MM.1S (cell line): Measurements from ENCODE around the gene MYOCOS.

ENCODE experiments used
- DNase-seq: peaks from one replicate; pipeline ENCODE4 v3.0.0-alpha.2; 2015
- H2AFZ ChIP-seq: fragments of 300-600 bp; sonication (generic); 2 replicates; pipeline ENCODE4 v1.6.0; 2016; ENCODE audit warnings: antibody characterized with exemption, low read length
- H3F3A ChIP-seq: fragments of 300-600 bp; sonication (generic); 2 replicates; pipeline ENCODE4 v1.6.1; 2016; ENCODE audit warnings: mild to moderate bottlenecking, antibody characterized with exemption, low read length, moderate library complexity, mixed read lengths; ENCODE audit not compliant: insufficient read depth
- H3K27ac ChIP-seq: fragments of 300-600 bp; sonication (generic); 2 replicates; pipeline ENCODE4 v1.5.1; 2016; ENCODE audit warnings: mild to moderate bottlenecking, low read length
- H3K27me3 ChIP-seq: fragments of 300-600 bp; sonication (generic); replicated peaks from 2 replicates; pipeline ENCODE4 v1.6.0; 2016; ENCODE audit warnings: low read length; ENCODE audit not compliant: insufficient read depth
- H3K36me3 ChIP-seq: fragments of 300-600 bp; sonication (generic); replicated peaks from 2 replicates; pipeline ENCODE4 v1.6.1; 2016; ENCODE audit warnings: mild to moderate bottlenecking, low read length, mixed read lengths; ENCODE audit not compliant: insufficient read depth
- H3K4me1 ChIP-seq: fragments of 300-600 bp; sonication (generic); 2 replicates; pipeline ENCODE4 v1.6.1; 2016; ENCODE audit warnings: low read length, mixed read lengths
- H3K4me2 ChIP-seq: fragments of 300-600 bp; sonication (generic); 2 replicates; pipeline ENCODE4 v1.6.0; 2016; ENCODE audit warnings: low read depth, low read length
- H3K4me3 ChIP-seq: fragments of 300-600 bp; sonication (generic); 2 replicates; pipeline ENCODE4 v1.5.1; 2016; ENCODE audit warnings: low read length, mixed read lengths
- H3K79me2 ChIP-seq: fragments of 300-600 bp; sonication (generic); 2 replicates; pipeline ENCODE4 v1.6.1; 2016; ENCODE audit warnings: mixed run types, low read length, mixed read lengths
- H3K9ac ChIP-seq: fragments of 300-600 bp; sonication (generic); 2 replicates; pipeline ENCODE4 v1.6.1; 2016; ENCODE audit warnings: low read length, mixed read lengths
- H3K9me2 ChIP-seq: fragments of 300-600 bp; sonication (generic); replicated peaks from 2 replicates; pipeline ENCODE4 v1.6.1; 2016; ENCODE audit warnings: mild to moderate bottlenecking, low read length, mixed read lengths; ENCODE audit not compliant: insufficient read depth
- H3K9me3 ChIP-seq: fragments of 300-600 bp; sonication (generic); replicated peaks from 2 replicates; pipeline ENCODE4 v1.6.1; 2016; ENCODE audit warnings: mild to moderate bottlenecking, low read length, mixed read lengths; ENCODE audit not compliant: insufficient read depth
- H4K20me1 ChIP-seq: fragments of 300-600 bp; sonication (generic); 2 replicates; pipeline ENCODE4 v1.6.1; 2016; ENCODE audit warnings: mild to moderate bottlenecking, low read length, moderate library complexity, mixed read lengths; ENCODE audit not compliant: insufficient read depth
- CTCF ChIP-seq: fragments of 300-600 bp; sonication (generic); IDR thresholded peaks from 2 replicates; pipeline ENCODE4 v1.5.1; 2016; ENCODE audit warnings: antibody characterized with exemption, low read length, mixed read lengths
- EZH2 ChIP-seq: fragments of 300-600 bp; sonication (generic); optimal IDR thresholded peaks from 2 replicates; pipeline ENCODE3; 2017; ENCODE audit warnings: low read depth, mild to moderate bottlenecking, antibody characterized with exemption, low read length, mixed read lengths
- EZH2phosphoT487 ChIP-seq: fragments of 300-600 bp; sonication (generic); IDR thresholded peaks from 2 replicates; pipeline ENCODE4 v1.6.1; 2018; ENCODE audit warnings: antibody characterized with exemption, low read length

The MYOCOS gene

GRCh38 chr1:171606402-171606941 lies 15.6 kb upstream of the MYOCOS start:
- Histone ChIP-seq H3K9me2 (no peaks in the 10 kb centered on the region), H3F3A (no peaks in the 10 kb centered on the region), H3K9me3 (no peaks in the 10 kb centered on the region), H2AFZ (no peak overlapping the region), H3K36me3 (no peaks in the 10 kb centered on the region), H3K27ac (no peak overlapping the region), H3K4me2 (no peak overlapping the region), H4K20me1 (no peaks in the 10 kb centered on the region), H3K4me3 (no peak overlapping the region), H3K79me2 (no peaks in the 10 kb centered on the region), H3K27me3 (no peaks in the 10 kb centered on the region), H3K9ac (no peak overlapping the region), H3K4me1 (no peaks in the 10 kb centered on the region)
- DNase-seq, result no peak
- TF ChIP-seq EZH2 (no peak), CTCF (no peak), EZH2phosphoT487 (no peak)

- Histone ChIP-seq H3K79me2 (no peaks in the 10 kb centered on the region), H3K27ac (no peak overlapping the region), H3K9me3 (no peaks in the 10 kb centered on the region), H2AFZ (no peak overlapping the region), H3K27me3 (no peaks in the 10 kb centered on the region), H4K20me1 (no peaks in the 10 kb centered on the region), H3K9ac (no peak overlapping the region), H3F3A (no peaks in the 10 kb centered on the region), H3K4me1 (no peaks in the 10 kb centered on the region), H3K4me2 (no peak overlapping the region), H3K9me2 (no peaks in the 10 kb centered on the region), H3K36me3 (no peaks in the 10 kb centered on the region), H3K4me3 (no peak overlapping the region)
- no peak for TF ChIP-seq EZH2
- TF ChIP-seq CTCF, result no peak
- no peak for TF ChIP-seq EZH2phosphoT487
- DNase-seq, result no peak
These were observed 11.7 kb upstream of the MYOCOS start for GRCh38 chr1:171610385-171610784.

GRCh38 chr1:171611306-171611705 lies 10.7 kb upstream of the MYOCOS start:
- H3K9ac ChIP-seq, result no peak overlapping the region
- H3F3A ChIP-seq, result no peaks in the 10 kb centered on the region
- no peak overlapping the region for H3K27ac ChIP-seq
- no peak overlapping the region for H2AFZ ChIP-seq
- no peak overlapping the region for H3K4me2 ChIP-seq
- H3K27me3 ChIP-seq, result no peaks in the 10 kb centered on the region
- no peaks in the 10 kb centered on the region for H3K79me2 ChIP-seq
- no peaks in the 10 kb centered on the region for H3K36me3 ChIP-seq
- no peaks in the 10 kb centered on the region for H3K9me3 ChIP-seq
- H3K4me3 ChIP-seq, result no peak overlapping the region
- H4K20me1 ChIP-seq, result no peaks in the 10 kb centered on the region
- no peak for TF ChIP-seq EZH2
- no peak for TF ChIP-seq CTCF
- no peak for TF ChIP-seq EZH2phosphoT487
- no peak for DNase-seq
- no peaks in the 10 kb centered on the region for H3K9me2 ChIP-seq
- no peaks in the 10 kb centered on the region for H3K4me1 ChIP-seq
